Naive thymus-derived CD4-positive, alpha-beta T cell (primary cell): ENCODE results near the gene ACER2. TPM values are rescaled to one million over a fixed set of nuclear protein-coding genes. Genes with fewer than 3 reads are reported as not detected.

Experiments used
- ATAC-seq: fragments of 150-1000 bp; cut with Tn5 transposase; 2 replicates; pipeline ENCODE4 v1.10.0; 2021; ENCODE audit warnings: mild to moderate bottlenecking, moderate library complexity
- CTCF ChIA-PET: fragments of 350-600 bp; sonication (Branson Sonifier 250); formaldehyde crosslinking; loops from one replicate; lab custom pipeline; 2021; ENCODE audit warnings: antibody characterized with exemption; lab: Charles Lee
- POLR2A ChIA-PET: fragments of 350-600 bp; sonication (Branson Sonifier 250); formaldehyde crosslinking; loops from one replicate; lab custom pipeline; 2021; ENCODE audit warnings: antibody characterized with exemption, inconsistent platforms; lab: Charles Lee
- DNase-seq, 9 donors: peaks; one replicate each; pipeline versions ENCODE4 v3.0.0 to v3.0.0-alpha.2; 2020 to 2022; ENCODE audit warnings: mixed read lengths in 1 of 9
- H3K27ac ChIP-seq: one replicate; pipeline ENCODE4 v1.7.0; 2013; ENCODE audit warnings: mild to moderate bottlenecking, low read depth, low read length, moderate library complexity
- H3K27me3 ChIP-seq, 2 donors: one replicate each; pipeline ENCODE4 v1.7.0; 2013; ENCODE audit warnings: low read length in 2 of 2, mild to moderate bottlenecking in 2 of 2, moderate library complexity in 2 of 2; ENCODE audit not compliant: control insufficient read depth in 2 of 2, insufficient read depth in 2 of 2
- H3K36me3 ChIP-seq, 3 experiments: 1 replicate in 2 of 3; 2 replicates in 1 of 3; pipeline ENCODE4 v1.7.0; 2013; ENCODE audit warnings: low read length in 3 of 3, mild to moderate bottlenecking in 3 of 3, moderate library complexity in 1 of 3; ENCODE audit not compliant: insufficient read depth in 3 of 3, control insufficient read depth in 2 of 3
- H3K4me1 ChIP-seq, 2 donors: one replicate each; pipeline ENCODE4 v1.7.0; 2013; ENCODE audit warnings: low read length in 2 of 2, mild to moderate bottlenecking in 2 of 2, moderate library complexity in 1 of 2; ENCODE audit not compliant: control insufficient read depth in 2 of 2, insufficient read depth in 2 of 2
- H3K4me3 ChIP-seq: 2 replicates; pipeline ENCODE4 v1.7.0; 2013; ENCODE audit warnings: mild to moderate bottlenecking, low read length
- H3K9me3 ChIP-seq, 3 experiments: 1 replicate in 2 of 3; 2 replicates in 1 of 3; pipeline ENCODE4 v1.7.0; 2013; ENCODE audit warnings: low read length in 3 of 3; ENCODE audit not compliant: control insufficient read depth in 2 of 3
- H3K27ac Mint-ChIP-seq, 9 donors: one replicate each; pipeline ENCODE4 v1.8.0; 2020 to 2022; ENCODE audit warnings: mixed read lengths in 9 of 9, mild to moderate bottlenecking in 8 of 9, moderate library complexity in 5 of 9, inconsistent platforms in 2 of 9
- H3K27me3 Mint-ChIP-seq, 5 donors: one replicate each; pipeline ENCODE4 v1.8.0; 2021 to 2022; ENCODE audit warnings: mixed read lengths in 5 of 5, mild to moderate bottlenecking in 1 of 5
- H3K36me3 Mint-ChIP-seq, 5 donors: one replicate each; pipeline ENCODE4 v1.8.0; 2020 to 2022; ENCODE audit warnings: mixed read lengths in 5 of 5, mild to moderate bottlenecking in 3 of 5, inconsistent platforms in 1 of 5
- H3K4me1 Mint-ChIP-seq, 7 donors: one replicate each; pipeline ENCODE4 v1.8.0; 2020 to 2022; ENCODE audit warnings: mixed read lengths in 7 of 7, mild to moderate bottlenecking in 3 of 7, inconsistent platforms in 1 of 7
- H3K4me3 Mint-ChIP-seq, 10 donors: one replicate each; pipeline ENCODE4 v1.8.0; 2020 to 2022; ENCODE audit warnings: mild to moderate bottlenecking in 10 of 10, mixed read lengths in 10 of 10, moderate library complexity in 6 of 10, inconsistent platforms in 2 of 10
- H3K9me3 Mint-ChIP-seq, 11 donors: one replicate each; pipeline ENCODE4 v1.8.0; 2020 to 2022; ENCODE audit warnings: mixed read lengths in 11 of 11, mild to moderate bottlenecking in 4 of 11, inconsistent platforms in 1 of 11, moderate library complexity in 1 of 11
- intact Hi-C, 2 donors: fragments of 100-400 bp; cut with micrococcal nuclease; formaldehyde crosslinking; loops; one replicate each; pipeline ENCODE4 v1.15.1; 2023
- polyA plus RNA-seq, 2 donors: library from polyadenylated mRNA; unstranded; fragments of 300-500 nt; fragmentation: Illumina TruSeq; gene quantifications; one replicate each; pipeline ENCODE4 v1.2.3, GENCODE V29; 2021
- total RNA-seq, 6 experiments: library from RNA in 5 of 6; stranded (reverse) in 5 of 6; gene quantifications; 1 replicate in 5 of 6; 2 replicates in 1 of 6; pipeline ENCODE4 v1.2.3 and lab custom pipeline; 2021 to 2026

The ACER2 gene
- total and polyA plus RNA-seq, 7 experiments from 2014 or later = 0.31 to 5.7 (median 2.5) TPM

- H3K4me1 Mint-ChIP-seq = peaks cover 4 to 17% (median 8%) of the 10 kb centered on the region in 7 donors
- ATAC-seq (no peak), DNase-seq (no peak)
- Histone ChIP-seq H3K36me3 (no peaks in the 10 kb centered on the region), H3K4me3 (no peak overlapping the region), H3K4me1 (peaks cover 0 to 3% of the 10 kb centered on the region in 2 donors), H3K27ac (no peak overlapping the region), H3K9me3 (no peaks in the 10 kb centered on the region), H3K27me3 (no peaks in the 10 kb centered on the region)
- CTCF ChIA-PET = interaction anchor here (0.7 to 3.4 kb wide), 4 partner anchors 9 to 126 kb away, joined by 3 to 30 read pairs (median 4); no protein-coding TSS in a partner anchor
- POLR2A ChIA-PET = no interaction called here
- peaks cover 0 to 4% (median 0%) of the 10 kb centered on the region in 5 donors for H3K27me3 Mint-ChIP-seq
- H3K27ac Mint-ChIP-seq = no peak overlapping the region
- H3K9me3 Mint-ChIP-seq = peaks cover 0 to 2% (median 0%) of the 10 kb centered on the region in 11 donors
- intact Hi-C loops = no loop called here
- H3K36me3 Mint-ChIP-seq = no peaks in the 10 kb centered on the region
- H3K4me3 Mint-ChIP-seq = no peak overlapping the region
Measured at GRCh38 chr9:19466280-19466639, 57.5 kb downstream of the ACER2 start.

GRCh38 chr9:19469271-19469670, 60.5 kb downstream of the ACER2 start:
- POLR2A ChIA-PET = no interaction called here
- H3K9me3 Mint-ChIP-seq = peaks cover 0 to 2% (median 0%) of the 10 kb centered on the region in 11 donors
- no peak overlapping the region for H3K4me3 Mint-ChIP-seq
- no peak overlapping the region for H3K27ac Mint-ChIP-seq
- peaks cover 3 to 23% (median 8%) of the 10 kb centered on the region in 7 donors for H3K4me1 Mint-ChIP-seq
- Histone ChIP-seq H3K27ac (no peak overlapping the region), H3K4me3 (no peak overlapping the region), H3K4me1 (peaks cover 0 to 3% of the 10 kb centered on the region in 2 donors), H3K27me3 (no peaks in the 10 kb centered on the region), H3K36me3 (no peaks in the 10 kb centered on the region), H3K9me3 (no peaks in the 10 kb centered on the region)
- ATAC-seq (no peak), DNase-seq (no peak)
- H3K27me3 Mint-ChIP-seq = peaks cover 0 to 10% (median 0%) of the 10 kb centered on the region in 5 donors
- H3K36me3 Mint-ChIP-seq = no peaks in the 10 kb centered on the region
- intact Hi-C loops = no loop called here
- CTCF ChIA-PET = no interaction called here

DNA sequence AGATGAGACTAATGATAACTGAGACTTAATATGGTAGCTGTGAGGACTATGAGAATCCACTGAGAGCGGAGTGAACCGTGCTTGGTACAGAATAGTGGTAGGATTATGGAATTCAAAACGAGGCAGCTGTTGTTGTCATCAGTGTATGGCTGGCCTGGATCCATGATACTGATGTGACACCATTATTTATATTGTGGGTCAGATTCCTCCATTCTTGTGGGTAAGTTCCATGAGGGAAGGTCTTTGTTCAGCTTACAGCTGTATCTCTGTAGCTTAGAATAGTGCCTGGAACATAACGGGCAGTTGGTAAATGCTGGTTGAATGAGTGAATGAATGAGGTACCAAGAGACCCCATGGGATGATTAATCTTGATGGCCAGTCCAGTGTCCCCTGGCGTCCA, 61.8 kb downstream of the ACER2 start:
- no peak overlapping the region for H3K4me3 ChIP-seq
- H3K4me1 ChIP-seq = no peaks in the 10 kb centered on the region
- Mint-ChIP-seq H3K36me3 (no peaks in the 10 kb centered on the region), H3K9me3 (no peaks in the 10 kb centered on the region), H3K4me1 (peaks cover 0 to 13% (median 4%) of the 10 kb centered on the region in 7 donors), H3K4me3 (no peak overlapping the region), H3K27me3 (peaks cover 0 to 12% (median 0%) of the 10 kb centered on the region in 5 donors), H3K27ac (no peak overlapping the region)
- DNase-seq (no peak), ATAC-seq (no peak)
- H3K27me3 ChIP-seq = no peaks in the 10 kb centered on the region
- CTCF ChIA-PET = no interaction called here
- intact Hi-C loops = loop anchor here in 1 of 2 donors (5.0 to 10.0 kb wide), 2 partner anchors 1154 to 1472 kb away; partner anchors contain the start of gene MLLT3
- no peak overlapping the region for H3K27ac ChIP-seq
- POLR2A ChIA-PET = no interaction called here
- H3K9me3 ChIP-seq = no peaks in the 10 kb centered on the region
- no peaks in the 10 kb centered on the region for H3K36me3 ChIP-seq

- CTCF ChIA-PET = interaction anchor here (0.6 to 0.8 kb wide), 2 partner anchors 428 to 1640 kb away, joined by 3 to 5 read pairs; no protein-coding TSS in a partner anchor
- H3K27ac Mint-ChIP-seq = peak overlapping the region in 1 of 9 donors; percentile 51
Measured at GRCh38 chr9:19470981-19471650, 62.3 kb downstream of the ACER2 start.

DNA sequence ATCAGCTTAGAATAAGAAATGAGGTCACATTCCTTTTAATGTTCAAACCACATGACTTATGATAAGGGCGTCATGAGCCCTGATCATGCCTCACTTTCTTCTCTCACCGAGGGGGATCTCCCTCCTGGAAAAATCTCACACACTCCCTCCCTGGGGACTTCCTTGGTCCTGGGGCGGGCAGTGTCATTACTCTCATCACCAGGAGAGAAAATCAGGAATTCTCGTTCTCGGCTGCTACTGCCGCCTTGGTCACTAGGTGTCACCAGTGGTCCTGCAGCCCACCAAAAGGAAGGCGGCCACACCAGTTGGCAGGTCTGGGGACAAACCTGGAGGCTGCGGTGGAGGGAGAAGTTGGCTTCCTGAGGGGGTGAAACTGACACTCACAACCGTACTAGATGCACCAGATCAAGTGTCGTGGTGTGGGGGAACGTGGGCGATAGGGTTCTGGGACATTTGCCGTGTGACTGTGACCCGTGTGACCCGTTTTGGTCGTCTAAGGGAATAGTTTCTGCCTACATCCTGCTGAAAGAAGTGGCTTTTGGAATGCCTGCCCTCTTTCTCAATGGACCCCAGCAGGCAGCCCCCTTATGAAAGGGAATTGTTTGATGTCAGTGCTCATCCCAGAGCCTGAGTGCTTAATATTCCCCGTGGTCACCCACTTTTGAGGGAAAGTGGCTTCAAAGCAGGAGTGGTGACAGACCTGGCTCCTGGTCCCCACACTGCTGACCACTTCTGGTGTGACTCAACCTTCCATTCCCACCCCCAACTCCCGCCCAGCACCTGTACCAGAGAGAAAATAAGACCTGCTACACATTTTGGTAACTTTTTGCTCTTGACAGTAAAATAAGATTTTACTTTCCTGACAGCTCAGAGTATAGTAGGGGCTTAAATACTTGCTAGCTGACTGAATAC, 63.2 kb downstream of the ACER2 start:
- peak overlapping the region in 2 of 9 donors; percentile 36 to 65 for H3K27ac Mint-ChIP-seq
- no peaks in the 10 kb centered on the region for H3K36me3 ChIP-seq
- POLR2A ChIA-PET = no interaction called here
- no peaks in the 10 kb centered on the region for H3K4me1 ChIP-seq
- peaks cover 0 to 15% (median 0%) of the 10 kb centered on the region in 5 donors for H3K27me3 Mint-ChIP-seq
- no peaks in the 10 kb centered on the region for H3K9me3 ChIP-seq
- no peaks in the 10 kb centered on the region for H3K27me3 ChIP-seq
- H3K9me3 Mint-ChIP-seq = no peaks in the 10 kb centered on the region
- H3K4me3 ChIP-seq = peak overlapping the region; percentile 39
- peaks cover 0 to 13% (median 4%) of the 10 kb centered on the region in 7 donors for H3K4me1 Mint-ChIP-seq
- no peaks in the 10 kb centered on the region for H3K36me3 Mint-ChIP-seq
- intact Hi-C loops = loop anchor here in 1 of 2 donors (2.0 to 10.0 kb wide), 3 partner anchors 1153 to 1639 kb away; partner anchors contain the start of gene MLLT3
- DNase-seq = peak in 7 of 9 donors; percentile 11 to 56 (median 33)
- peak; percentile 60 for ATAC-seq
- CTCF ChIA-PET = interaction anchor here (0.6 to 0.8 kb wide), 2 partner anchors 429 to 1639 kb away, joined by 3 to 5 read pairs; no protein-coding TSS in a partner anchor
- H3K4me3 Mint-ChIP-seq = peak overlapping the region; percentile 48 to 85 (median 75)
- H3K27ac ChIP-seq = no peak overlapping the region

More at GRCh38 chr9:19470981-19471650, 62.3 kb downstream of the ACER2 start:
- POLR2A ChIA-PET = no interaction called here
- H3K9me3 ChIP-seq = no peaks in the 10 kb centered on the region
- no peaks in the 10 kb centered on the region for H3K27me3 ChIP-seq
- ATAC-seq = no peak
- H3K9me3 Mint-ChIP-seq = no peaks in the 10 kb centered on the region
- H3K27ac ChIP-seq = no peak overlapping the region
- intact Hi-C loops = loop anchor here in 1 of 2 donors (5.0 to 10.0 kb wide), 2 partner anchors 1154 to 1471 kb away; partner anchors contain the start of gene MLLT3
- no peaks in the 10 kb centered on the region for H3K36me3 Mint-ChIP-seq
- H3K4me3 Mint-ChIP-seq = peak overlapping the region in 2 of 10 donors; percentile 75 to 85
- H3K4me3 ChIP-seq = no peak overlapping the region
- no peaks in the 10 kb centered on the region for H3K4me1 ChIP-seq
- peaks cover 0 to 12% (median 0%) of the 10 kb centered on the region in 5 donors for H3K27me3 Mint-ChIP-seq
- H3K36me3 ChIP-seq = no peaks in the 10 kb centered on the region
- H3K4me1 Mint-ChIP-seq = peaks cover 0 to 13% (median 4%) of the 10 kb centered on the region in 7 donors
- no peak for DNase-seq

- POLR2A ChIA-PET = no interaction called here
- Mint-ChIP-seq H3K36me3 (no peaks in the 10 kb centered on the region), H3K27ac (no peak overlapping the region)
Measured at GRCh38 chr9:19473605-19474004, 64.8 kb downstream of the ACER2 start.

More at GRCh38 chr9:19473605-19474004, 64.8 kb downstream of the ACER2 start:
- Histone ChIP-seq H3K36me3 (no peaks in the 10 kb centered on the region), H3K4me1 (no peaks in the 10 kb centered on the region), H3K27me3 (no peaks in the 10 kb centered on the region), H3K9me3 (no peaks in the 10 kb centered on the region), H3K4me3 (no peak overlapping the region), H3K27ac (no peak overlapping the region)
- H3K27me3 Mint-ChIP-seq = peaks cover 0 to 18% (median 4%) of the 10 kb centered on the region in 5 donors
- no peaks in the 10 kb centered on the region for H3K9me3 Mint-ChIP-seq
- DNase-seq = no peak
- ATAC-seq = no peak
- CTCF ChIA-PET = interaction anchor here (0.7 kb wide), 1 partner anchor 847 kb away, joined by 3 read pairs; no protein-coding TSS in a partner anchor
- H3K4me3 Mint-ChIP-seq = peak overlapping the region in 1 of 10 donors; percentile 39
- peaks cover 0 to 13% (median 4%) of the 10 kb centered on the region in 7 donors for H3K4me1 Mint-ChIP-seq
- intact Hi-C loops = loop anchor here in 1 of 2 donors (2.0 to 10.0 kb wide), 3 partner anchors 1151 to 1637 kb away; partner anchors contain the start of gene MLLT3
